GM03348 (cell line): ENCODE data around the gene USH1C.
A peak's percentile ranks its signal among the peaks of the same experiment; 100 is the strongest.

Source experiments
- DNase-seq: peaks from one replicate; pipeline ENCODE4 v3.0.0; 2012; ENCODE audit warnings: low spot score

The USH1C gene

DNA sequence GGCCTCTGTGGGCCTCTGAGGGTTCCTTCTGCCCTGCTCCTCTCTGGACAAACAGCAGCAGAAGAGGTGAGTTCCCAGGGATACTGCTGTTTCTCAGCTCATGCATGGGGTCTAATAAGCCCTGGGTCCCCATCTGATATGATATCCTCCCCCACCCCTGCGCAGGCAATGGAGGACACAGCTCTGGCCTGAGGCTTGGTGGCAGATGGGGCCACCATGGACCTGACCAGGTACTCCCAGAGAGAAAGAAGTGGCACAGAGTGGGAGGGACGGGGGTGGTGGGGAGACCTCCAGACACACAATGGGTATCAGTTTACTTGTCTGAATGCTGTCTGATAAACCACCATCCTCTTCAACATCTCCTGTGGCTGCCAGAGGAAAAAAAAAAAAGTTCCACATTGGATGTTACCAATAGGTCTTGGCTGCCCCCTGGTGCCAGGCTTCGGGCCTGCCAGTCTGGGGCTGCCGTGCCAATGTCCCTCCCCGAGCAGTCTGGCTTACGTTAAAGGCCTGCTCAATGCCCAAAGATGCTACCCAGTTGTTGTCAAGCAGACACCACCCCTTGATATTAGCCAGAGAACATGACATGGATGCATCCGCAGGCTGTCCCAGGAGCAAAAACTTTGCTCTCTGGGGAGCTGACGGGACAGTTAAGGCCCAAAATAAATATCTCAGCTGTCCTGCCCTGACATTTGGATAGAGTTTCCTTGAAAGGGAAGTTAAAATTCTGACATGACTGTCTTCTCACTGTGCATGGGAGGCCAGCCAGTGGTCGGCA is 39.7 kb downstream of the USH1C start:
- peak; percentile 93 for DNase-seq

DNA sequence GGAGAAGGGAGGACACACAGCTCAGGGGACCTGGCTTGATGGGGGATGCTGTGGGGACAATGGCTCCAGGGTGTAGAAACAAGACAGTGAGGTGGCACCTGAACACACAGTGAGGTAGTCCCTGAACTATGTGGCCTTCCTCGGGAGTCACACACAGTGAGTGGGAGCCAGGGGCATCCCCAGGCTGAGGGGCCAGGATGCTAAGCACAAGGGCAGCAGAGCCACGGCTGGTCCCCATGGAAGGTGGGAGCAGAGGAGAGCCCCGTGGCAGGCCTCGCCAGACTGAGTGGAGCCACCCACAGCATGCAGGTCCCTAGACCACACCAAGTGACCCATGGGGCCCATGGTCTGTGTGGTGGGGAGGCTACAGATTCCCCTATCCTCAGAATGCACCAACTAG is 41.6 kb downstream of the USH1C start:
- no peak for DNase-seq

DNA sequence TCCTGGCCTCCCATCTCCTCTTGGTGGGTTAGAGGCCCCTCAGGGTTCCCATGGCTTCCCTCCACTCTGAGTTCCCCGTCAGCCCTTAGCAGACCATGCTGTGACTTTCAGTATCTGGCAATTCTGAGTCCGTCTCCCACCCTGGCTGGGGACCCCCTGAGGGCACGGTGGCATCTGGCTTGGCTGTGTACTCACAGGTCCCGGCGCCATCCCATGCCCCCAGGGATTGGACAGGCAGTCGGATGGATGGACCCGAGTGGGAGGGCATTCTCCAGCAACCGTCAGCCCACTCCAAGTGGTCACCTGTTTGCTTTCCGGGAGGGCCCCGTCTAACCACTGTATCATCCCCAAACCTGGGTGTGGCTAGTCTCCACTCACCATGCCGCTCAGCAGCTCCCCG is 43.5 kb downstream of the USH1C start:
- DNase-seq: no peak

DNA sequence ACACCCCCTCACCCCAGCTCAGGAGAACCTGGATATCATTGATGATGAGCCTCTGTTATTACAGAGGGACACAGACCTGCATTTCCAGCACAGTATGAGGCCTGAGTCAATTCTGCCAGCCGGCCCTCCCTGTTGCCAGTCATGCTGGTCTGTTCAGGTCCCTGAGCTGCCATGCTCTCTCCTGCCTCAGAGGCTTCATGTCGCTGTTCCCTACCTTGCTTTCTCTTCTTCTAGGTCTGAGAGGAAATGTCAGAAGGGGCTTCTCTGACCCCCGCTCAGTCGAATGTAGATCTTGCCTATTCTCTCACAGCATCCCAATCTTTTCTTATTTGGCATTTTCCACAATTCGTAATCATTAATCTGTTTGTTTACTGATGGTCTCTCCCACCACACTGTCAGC is 45.7 kb downstream of the USH1C start:
- DNase-seq: peak; percentile 41

DNA sequence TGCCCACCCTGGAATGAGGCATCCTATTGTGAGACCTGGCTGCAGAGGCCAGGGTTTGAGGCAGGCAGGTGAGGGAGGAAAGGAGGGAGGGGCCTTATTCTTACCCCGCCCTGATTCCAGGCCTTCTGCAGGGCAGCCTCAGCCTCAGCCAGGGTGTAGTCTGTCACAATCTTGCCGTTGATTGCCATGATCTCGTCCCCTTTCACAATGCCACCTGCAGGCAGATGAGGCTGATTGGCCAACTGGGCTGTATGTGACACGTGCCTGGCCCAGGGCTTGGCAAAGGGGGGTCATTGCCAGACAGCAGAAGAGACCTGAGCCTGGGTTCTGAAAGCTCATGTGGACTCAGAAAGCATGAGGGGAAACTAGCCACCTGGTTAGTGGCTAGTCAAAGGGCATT is 46.2 kb downstream of the USH1C start:
- no peak for DNase-seq

DNA sequence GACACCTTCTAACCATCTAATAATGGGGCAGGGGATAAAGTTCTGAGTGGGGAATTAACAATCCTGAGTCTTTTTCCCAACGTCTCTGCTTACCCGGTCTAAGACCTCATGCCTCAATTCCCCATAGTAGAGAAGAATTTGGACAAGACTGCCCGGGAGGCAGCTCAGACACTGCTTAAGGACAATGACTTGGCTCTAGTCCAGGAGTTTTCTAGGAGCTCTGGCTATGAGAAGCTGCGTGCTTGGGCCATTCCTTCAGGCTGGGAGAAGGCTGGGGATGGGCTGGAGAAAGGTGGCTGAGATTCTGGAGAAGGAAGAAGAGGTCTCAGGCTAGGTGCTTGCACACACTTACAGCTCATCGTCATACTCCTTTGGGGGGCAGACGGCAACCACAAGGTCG is 47.8 kb downstream of the USH1C start:
- no peak for DNase-seq

DNA sequence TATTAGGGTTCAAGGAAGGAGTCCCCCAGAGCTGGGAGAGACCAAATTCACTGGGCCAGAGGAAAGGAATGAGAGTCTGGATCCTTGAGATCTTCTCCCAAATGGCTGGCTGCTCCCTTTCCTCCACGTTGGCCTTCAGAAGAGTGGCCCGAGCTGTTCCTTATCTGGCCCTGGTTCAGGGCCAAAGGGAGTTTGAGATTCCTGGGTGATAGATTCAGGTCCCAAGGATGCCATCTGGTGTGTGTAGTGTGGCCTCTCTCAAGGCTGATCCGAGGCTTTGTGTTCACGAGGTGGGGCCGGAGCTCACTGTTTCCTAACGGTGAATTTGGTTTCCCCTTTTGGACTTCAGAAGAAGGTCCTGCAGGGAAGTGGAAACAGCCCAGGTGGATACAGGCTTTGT is 50.2 kb downstream of the USH1C start:
- no peak for DNase-seq

DNA sequence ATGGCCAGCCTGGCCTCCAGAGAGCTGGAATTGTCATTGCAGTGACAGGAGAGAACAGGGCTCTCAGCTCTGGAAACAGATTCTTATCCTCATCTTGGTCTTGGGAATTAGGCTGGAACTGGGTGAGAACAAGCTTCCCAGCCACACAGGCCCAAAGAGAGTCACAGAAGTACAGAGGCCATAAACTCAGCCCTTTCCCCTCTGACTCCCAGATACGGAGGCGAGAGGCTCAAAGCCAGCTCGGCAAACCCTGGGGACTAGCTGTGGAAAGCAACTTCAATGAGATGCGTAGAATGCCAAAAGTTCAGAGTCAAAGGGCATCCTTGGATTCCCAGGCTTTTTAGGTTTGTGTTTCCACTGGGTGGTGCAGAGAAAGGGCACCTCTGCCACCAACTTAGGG is 53.3 kb downstream of the USH1C start:
- DNase-seq: no peak

DNA sequence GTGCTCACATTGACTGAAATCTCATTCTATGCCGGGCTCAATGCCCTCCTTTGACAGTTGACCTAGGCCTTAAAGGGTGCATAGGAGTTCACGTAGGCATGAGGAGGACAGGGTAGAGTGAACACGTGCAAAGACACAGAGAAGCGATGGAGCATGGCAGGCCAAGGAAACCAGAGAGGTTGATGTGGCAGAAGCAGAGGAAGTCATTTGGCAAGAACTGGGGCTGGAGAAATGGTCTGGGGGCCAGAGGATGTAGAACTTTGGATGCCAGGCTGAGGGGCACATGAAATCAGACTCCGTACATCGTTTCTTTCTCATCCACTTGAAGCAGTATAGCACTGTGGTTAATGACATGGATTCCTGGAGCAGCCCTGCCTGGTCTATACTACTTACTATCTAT is 54.0 kb downstream of the USH1C start:
- no peak for DNase-seq

DNA sequence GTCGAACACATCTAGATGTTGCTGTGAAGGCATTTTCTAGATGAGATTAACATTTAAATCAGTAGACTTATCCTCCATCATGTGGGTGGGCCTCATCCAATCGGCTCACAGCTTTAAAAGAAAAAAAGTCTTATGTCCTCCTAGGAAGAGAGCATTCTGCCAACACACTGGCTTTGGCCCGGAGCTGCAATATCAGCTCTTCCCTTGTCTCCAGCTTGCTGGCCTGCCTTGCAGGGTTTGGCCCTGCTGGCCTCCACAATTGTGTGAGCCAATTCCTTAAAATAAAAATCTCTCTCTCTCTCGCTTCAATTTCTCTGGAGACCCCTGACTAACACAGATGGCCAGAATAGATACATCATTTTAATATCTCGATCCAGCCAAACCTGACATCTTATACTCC is 54.5 kb downstream of the USH1C start:
- DNase-seq: no peak

DNA sequence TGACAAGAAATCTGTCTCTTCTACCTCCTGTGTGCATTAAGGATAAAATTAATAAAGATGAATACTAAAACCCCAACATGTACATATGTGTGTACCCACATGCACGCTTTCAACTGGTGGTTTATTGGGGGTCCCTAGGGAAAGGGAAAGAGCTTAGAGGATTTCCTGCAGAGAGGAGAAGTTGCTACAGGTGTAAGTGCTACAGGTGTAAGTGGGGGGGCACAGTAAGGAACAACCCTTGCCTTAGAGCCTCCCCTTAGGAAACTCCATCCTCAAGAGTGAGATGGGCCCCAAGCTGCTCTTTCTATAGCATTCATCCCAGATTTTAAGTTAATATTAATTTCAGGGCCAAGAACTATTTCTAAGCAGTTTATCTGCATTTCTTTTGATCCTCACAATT is 55.7 kb downstream of the USH1C start:
- no peak for DNase-seq

DNA sequence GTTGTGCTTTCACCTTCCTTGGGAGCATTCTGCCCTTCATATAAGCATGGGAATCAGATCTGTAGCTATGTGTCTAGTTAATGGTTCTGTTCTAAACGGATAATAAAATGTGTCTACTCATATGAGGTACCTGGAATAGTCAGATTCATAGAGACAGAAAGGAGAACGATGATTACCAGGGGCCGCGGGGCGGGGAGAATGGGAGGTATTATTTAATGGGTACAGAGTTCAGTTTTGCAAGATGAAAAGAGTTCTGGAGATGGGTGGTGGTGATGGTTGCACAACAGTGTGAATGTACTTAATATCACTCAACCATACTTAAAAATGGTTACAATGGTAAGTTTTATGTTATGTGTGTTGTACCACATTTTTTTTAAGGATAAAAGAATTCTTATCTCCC is 57.6 kb downstream of the USH1C start:
- no peak for DNase-seq

DNA sequence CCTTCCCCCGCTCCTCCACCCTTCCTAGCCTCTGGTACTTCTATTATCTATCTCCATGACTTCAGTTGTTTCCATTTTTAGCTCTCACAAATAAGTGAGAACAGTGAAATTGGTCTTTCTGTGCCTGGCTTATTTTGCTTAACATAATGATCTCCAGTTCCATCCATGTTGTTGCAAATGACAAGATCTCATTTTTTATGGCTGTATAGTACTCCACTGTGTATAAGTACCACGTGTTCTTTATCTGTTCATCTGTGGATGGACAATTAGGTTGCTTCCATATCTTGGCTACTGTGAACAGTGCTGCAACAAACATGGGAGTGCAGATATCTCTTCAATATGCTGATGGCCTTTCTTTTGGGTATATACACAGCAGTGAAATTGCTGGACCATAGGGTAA is 60.7 kb downstream of the USH1C start:
- no peak for DNase-seq

DNA sequence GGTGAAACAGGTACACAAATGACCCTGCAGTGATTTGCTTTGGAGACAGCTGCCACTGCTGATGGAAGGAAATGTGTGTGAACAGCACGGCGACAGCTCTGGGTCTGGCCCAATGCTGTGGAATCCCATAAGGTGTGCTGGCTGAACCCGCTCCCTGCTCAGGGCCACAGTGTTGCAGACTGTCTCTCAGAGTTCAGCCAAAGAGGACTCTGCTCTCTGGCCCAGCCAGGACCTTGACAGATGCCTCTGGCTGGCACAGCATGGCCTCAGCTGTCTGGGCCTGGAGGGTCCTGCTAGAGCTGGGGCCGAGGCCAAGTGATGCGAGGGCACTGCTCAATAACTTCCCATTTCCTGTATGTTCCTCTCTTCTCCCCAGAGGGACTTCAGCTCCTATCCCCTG is 62.3 kb downstream of the USH1C start:
- DNase-seq: no peak

DNA sequence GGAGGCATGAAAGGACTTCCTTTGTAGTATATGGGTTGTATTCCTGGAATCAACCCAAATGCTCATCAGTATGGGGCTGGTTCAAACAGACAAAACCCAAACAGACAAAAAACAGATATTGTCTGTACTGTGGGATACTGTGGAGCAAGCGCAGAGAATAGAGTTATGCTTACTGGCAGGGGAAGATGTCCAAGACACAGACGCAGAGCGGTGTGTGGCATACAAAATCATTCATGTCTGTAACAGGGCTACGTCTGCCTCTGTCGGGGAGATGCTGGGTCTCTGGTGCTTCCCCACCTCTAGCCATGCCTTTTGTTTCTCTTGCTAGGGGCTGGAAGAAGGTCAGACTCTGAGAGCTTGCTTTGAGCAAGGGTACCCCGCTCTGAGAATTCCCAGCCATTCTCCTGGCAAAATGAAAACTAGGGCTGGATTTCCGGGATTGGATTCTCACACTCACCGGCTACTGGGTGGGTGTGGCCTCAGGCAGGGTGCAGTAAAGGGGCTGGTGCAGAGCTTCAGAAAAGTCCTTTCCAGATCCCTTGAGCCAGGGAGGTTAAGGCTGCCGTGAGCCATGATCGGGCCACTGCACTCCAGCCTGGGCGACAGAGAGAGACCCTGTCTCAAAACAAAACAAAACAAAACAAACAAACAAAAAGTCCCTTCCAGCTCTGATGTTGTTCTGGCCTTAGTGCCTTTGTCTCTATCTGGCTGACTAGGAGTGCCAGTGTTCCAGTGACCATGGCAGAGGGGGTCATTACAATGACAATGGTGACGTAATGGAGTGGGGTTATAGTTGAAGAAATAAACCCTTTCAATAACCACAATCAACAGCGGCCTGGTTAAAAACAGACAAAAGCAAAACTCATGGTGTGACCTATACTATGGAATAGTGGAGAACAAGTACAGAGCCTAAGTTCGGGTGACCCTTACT is 64.7 kb downstream of the USH1C start:
- DNase-seq: peak; percentile 52

DNA sequence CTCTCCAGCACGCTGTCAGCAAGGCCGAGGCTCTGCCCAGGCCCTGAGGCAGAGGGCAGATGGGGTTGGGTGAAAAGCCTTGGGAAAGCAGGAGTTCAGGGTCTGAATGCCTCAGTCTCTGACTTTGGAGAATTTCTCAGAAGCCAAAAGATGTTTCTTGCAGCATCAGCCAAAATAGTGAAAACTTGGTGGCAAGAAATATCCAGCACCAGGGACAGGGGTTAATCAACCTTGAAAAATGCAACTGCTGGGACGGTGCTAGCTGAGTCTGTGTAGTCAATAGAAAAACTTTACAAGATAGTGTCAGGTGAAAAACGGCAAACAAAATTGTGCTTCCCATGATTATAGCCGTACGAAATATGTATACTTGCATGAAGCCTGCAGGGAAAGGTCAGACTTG is 66.1 kb downstream of the USH1C start:
- no peak for DNase-seq

DNA sequence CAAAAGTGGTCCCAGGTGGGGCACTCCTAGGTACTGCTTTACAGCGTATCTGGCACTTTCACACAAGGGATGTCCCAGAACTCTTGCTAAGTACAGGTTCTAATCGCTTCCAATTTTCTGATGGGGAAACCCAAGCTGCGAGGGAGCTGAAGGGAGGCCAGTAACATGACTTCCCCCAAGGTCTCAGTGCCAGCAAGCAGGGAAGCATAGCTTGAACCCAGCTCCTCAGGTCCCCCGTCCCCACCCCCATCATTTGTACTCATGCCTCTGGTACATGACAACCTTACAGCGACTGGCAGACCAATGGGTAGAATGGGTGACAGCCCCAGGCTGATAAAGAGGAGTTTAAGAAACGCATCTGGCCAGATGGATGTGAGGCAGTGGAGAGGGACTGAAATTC is 66.9 kb downstream of the USH1C start:
- DNase-seq: no peak

DNA sequence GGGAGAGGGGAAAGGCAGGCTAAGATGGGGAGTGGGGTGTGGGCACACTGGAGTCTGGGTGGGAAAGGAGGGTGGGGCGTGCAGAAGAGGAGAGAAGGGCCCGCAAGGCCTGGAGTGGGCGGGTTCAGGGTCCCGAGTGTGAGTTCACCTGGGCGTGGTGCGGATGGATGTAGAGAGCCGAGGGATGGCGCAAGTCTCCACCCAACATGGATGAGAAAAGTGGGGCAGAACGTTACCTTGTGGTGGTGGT is 67.2 kb downstream of the USH1C start:
- no peak for DNase-seq

DNA sequence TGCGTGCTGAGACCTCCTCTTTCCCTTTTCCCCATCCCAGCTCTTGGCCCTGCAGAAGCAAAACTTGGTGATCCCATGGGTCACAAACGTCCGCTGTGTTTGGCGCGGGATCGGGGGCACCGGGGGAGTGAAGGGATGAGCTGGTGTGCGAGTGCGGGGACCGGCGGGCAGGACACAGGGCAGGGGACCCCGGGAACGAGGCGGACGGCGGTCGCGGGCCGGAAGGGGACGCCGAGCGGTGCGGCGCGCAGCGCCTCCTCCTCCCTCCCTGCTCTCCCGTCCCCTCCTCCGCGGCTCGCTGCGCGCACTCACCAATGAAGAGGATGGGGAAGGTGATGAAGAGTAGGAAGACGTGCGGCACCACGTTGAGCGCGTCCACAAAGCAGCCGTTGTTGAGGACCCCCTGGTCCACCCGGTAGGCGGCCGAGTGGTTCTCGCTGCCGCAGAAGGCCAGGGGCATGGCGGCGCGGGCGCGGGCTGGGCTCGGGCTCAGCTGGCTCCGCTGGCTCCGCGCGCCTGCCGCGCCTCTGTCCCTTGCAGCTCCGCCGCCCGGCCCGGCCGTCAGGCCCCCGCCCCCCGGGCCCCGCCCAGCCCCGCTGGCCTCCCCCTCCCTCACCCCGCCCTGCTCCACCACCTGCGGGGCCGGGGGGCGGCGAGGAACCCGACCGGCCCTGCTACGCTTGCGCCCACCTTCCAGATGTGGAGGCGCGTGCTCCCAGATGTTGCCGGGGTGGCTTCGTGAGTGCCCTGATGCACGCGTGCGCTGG is 67.7 kb downstream of the USH1C start, which contains the start of gene ABCC8:
Gene ABCC8, minus strand, starts transcription at position 529 of the 767 bp plus-strand sequence. Its CDS starts 69 bp downstream, at position 460.
- DNase-seq: no peak

DNA sequence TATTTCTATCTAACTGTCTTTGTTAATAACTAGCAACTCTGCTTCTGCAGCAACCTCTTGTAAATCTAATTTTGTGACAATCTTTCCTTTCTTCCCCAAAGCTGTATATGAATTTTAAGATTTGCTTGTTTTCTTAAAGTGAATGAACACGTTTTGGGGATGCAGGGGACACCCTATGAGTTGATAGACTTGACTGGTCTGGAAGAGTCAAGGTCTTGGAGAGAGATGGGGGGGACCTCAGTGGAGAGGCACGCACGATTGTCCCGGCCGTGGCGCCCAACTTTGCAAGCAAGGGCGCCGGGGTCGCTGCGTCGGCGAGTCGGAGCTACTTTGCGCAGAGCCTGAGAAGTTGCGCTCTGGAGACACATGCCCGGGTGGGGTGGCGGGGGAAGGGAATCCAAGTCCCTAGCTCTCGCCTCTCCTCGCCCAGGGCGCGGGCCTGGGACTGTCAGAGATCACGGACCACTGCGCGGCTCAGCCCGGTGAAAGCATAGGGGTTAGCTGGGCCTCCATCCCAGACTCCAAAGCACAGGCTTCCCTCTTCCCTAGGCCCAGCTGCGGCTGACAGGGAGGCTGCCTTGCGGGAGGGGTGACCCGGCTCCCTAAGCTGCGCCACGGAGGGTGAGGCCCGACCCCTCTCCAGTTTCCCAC is 68.4 kb downstream of the USH1C start:
- DNase-seq: no peak

DNA sequence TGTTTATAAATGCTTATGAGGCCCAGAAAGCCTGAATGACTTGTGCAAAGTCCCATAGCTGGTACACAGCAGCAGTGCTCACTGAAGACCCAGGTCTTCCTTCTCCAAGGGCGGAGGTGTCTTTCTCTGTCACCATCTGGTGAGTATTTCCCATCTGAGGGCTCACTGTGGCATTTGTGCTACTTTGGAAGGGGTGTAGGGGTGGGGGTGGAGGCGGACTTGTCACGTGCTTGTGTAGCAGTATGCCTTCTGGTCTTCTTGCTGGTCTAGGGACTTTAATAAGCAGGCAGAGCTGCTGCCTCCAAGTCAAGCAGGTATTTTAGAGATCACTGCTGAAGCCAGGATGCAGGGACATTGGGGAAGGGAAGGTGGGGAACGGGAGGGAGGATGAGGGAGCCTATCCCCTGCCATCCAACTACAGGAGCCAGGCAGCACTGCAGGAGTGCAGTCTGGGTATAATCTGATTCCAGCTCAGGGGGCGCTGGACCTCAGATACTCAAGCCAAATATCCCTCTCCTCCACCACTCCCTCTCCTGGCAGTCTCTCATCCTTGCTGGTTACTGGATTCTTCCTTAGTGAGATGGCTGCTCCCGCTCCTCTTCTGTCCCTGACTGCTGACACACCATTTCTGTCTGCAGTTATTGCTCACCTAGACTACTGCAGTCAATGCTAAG is 71.0 kb downstream of the USH1C start:
- DNase-seq: no peak

DNA sequence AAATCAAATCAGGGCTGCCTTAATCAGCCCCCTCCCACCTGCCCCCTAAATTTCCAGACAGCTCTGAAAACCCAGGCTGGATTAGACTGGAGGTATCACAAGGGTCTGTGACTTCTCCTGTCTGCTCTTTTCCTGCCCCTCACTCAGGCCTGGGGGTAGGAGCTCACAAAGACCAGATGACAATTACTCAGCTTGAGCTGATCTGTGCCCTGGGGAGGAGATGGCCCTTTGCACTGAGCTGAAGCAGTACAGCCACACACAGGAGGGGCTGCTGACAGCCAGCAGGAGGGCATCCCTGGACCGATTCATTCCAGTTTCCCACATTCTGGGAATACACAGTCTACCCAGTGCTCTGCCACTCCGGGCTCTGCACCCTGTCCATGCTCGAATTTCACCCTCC is 71.7 kb downstream of the USH1C start:
- no peak for DNase-seq
